Rectal smooth muscle tissue (tissue), 1 donor: ENCODE results near the gene ZNF106.

Experiments
- H3K27ac ChIP-seq: one replicate; pipeline ENCODE4 v1.7.0; 2013; ENCODE audit warnings: low read depth, low read length, inconsistent platforms
- H3K27me3 ChIP-seq: one replicate; pipeline ENCODE4 v1.7.0; 2013; ENCODE audit warnings: low read length; ENCODE audit not compliant: control insufficient read depth, insufficient read depth
- H3K36me3 ChIP-seq: one replicate; pipeline ENCODE4 v1.7.0; 2013; ENCODE audit warnings: low read length; ENCODE audit not compliant: control insufficient read depth, insufficient read depth
- H3K4me1 ChIP-seq: one replicate; pipeline ENCODE4 v1.7.0; 2013; ENCODE audit warnings: low read length; ENCODE audit not compliant: control insufficient read depth, insufficient read depth
- H3K4me3 ChIP-seq: one replicate; pipeline ENCODE4 v1.7.0; 2013; ENCODE audit warnings: low read length
- H3K9ac ChIP-seq: one replicate; pipeline ENCODE4 v1.7.0; 2013; ENCODE audit warnings: low read length

ZNF106 gene

GRCh38 chr15:42498212-42499068, 7.5 kb upstream of the ZNF106 start:
- H3K4me1 ChIP-seq = peaks cover 3% of the 10 kb centered on the region
- no peak overlapping the region for H3K27ac ChIP-seq
- H3K27me3 ChIP-seq = no peaks in the 10 kb centered on the region
- H3K9ac ChIP-seq = no peak overlapping the region
- no peaks in the 10 kb centered on the region for H3K36me3 ChIP-seq
- H3K4me3 ChIP-seq = no peak overlapping the region

- Histone ChIP-seq H3K36me3 (no peaks in the 10 kb centered on the region), H3K27me3 (no peaks in the 10 kb centered on the region), H3K4me3 (peak within 1 kb of the TSS; percentile 91), H3K4me1 (peaks cover 9% of the 10 kb centered on the region), H3K27ac (peak within 1 kb of the TSS; percentile 89), H3K9ac (peak within 1 kb of the TSS; percentile 85)
These were observed 4.6 kb upstream of the ZNF106 start, which contains the start of gene SNAP23 for GRCh38 chr15:42495361-42496212. SNAP23 (plus strand) TSS chr15:42495634; CDS start chr15:42511847, 16,213 bp downstream.

- Histone ChIP-seq H3K27me3 (no peaks in the 10 kb centered on the region), H3K36me3 (no peaks in the 10 kb centered on the region), H3K4me3 (peak overlapping the region; percentile 91), H3K27ac (peak overlapping the region; percentile 89), H3K4me1 (peaks cover 9% of the 10 kb centered on the region), H3K9ac (peak overlapping the region; percentile 42)
These were observed 4.0 kb upstream of the ZNF106 start for GRCh38 chr15:42494998-42495360.

- Histone ChIP-seq H3K9ac (no peak overlapping the region), H3K36me3 (no peaks in the 10 kb centered on the region), H3K27ac (no peak overlapping the region), H3K27me3 (no peaks in the 10 kb centered on the region), H3K4me1 (peaks cover 9% of the 10 kb centered on the region), H3K4me3 (peak overlapping the region; percentile 1)
These were observed 2.7 kb upstream of the ZNF106 start for GRCh38 chr15:42493679-42494078.

GRCh38 chr15:42491539-42492225, 741 bp upstream of the ZNF106 start:
- H3K9ac ChIP-seq = peak overlapping the region; percentile 63
- H3K36me3 ChIP-seq = no peaks in the 10 kb centered on the region
- H3K4me1 ChIP-seq = peaks cover 11% of the 10 kb centered on the region
- peak overlapping the region; percentile 98 for H3K4me3 ChIP-seq
- H3K27me3 ChIP-seq = no peaks in the 10 kb centered on the region
- peak overlapping the region; percentile 88 for H3K27ac ChIP-seq

GRCh38 chr15:42490291-42490670, 660 bp downstream of the ZNF106 start:
- peaks cover 11% of the 10 kb centered on the region for H3K4me1 ChIP-seq
- peak overlapping the region; percentile 98 for H3K4me3 ChIP-seq

GRCh38 chr15:42483677-42484076, 7.3 kb downstream of the ZNF106 start:
- Histone ChIP-seq H3K36me3 (no peaks in the 10 kb centered on the region), H3K4me1 (peaks cover 2% of the 10 kb centered on the region), H3K4me3 (no peak overlapping the region), H3K27ac (no peak overlapping the region), H3K27me3 (no peaks in the 10 kb centered on the region), H3K9ac (no peak overlapping the region)

More at GRCh38 chr15:42490291-42490670, 660 bp downstream of the ZNF106 start:
- Histone ChIP-seq H3K36me3 (no peaks in the 10 kb centered on the region), H3K9ac (peak overlapping the region; percentile 95), H3K27me3 (no peaks in the 10 kb centered on the region), H3K27ac (peak overlapping the region; percentile 88)

GRCh38 chr15:42482701-42483100, 8.2 kb downstream of the ZNF106 start:
- Histone ChIP-seq H3K9ac (no peak overlapping the region), H3K27me3 (no peaks in the 10 kb centered on the region), H3K4me3 (no peak overlapping the region), H3K36me3 (no peaks in the 10 kb centered on the region), H3K27ac (no peak overlapping the region), H3K4me1 (no peaks in the 10 kb centered on the region)

- no peaks in the 10 kb centered on the region for H3K36me3 ChIP-seq
- peaks cover 6% of the 10 kb centered on the region for H3K4me1 ChIP-seq
- H3K4me3 ChIP-seq = no peak overlapping the region
- no peak overlapping the region for H3K9ac ChIP-seq
- no peaks in the 10 kb centered on the region for H3K27me3 ChIP-seq
- no peak overlapping the region for H3K27ac ChIP-seq
These were observed 16.1 kb downstream of the ZNF106 start for GRCh38 chr15:42474827-42475226.

GRCh38 chr15:42471002-42471401, 19.9 kb downstream of the ZNF106 start:
- no peaks in the 10 kb centered on the region for H3K27me3 ChIP-seq
- H3K36me3 ChIP-seq = no peaks in the 10 kb centered on the region
- H3K9ac ChIP-seq = no peak overlapping the region
- peak overlapping the region; percentile 19 for H3K27ac ChIP-seq
- H3K4me1 ChIP-seq = peaks cover 6% of the 10 kb centered on the region
- no peak overlapping the region for H3K4me3 ChIP-seq

GRCh38 chr15:42465520-42466259, 25.3 kb downstream of the ZNF106 start:
- Histone ChIP-seq H3K4me3 (no peak overlapping the region), H3K36me3 (no peaks in the 10 kb centered on the region), H3K27ac (no peak overlapping the region), H3K4me1 (no peaks in the 10 kb centered on the region), H3K9ac (no peak overlapping the region), H3K27me3 (no peaks in the 10 kb centered on the region)
